K562 (cell line): Measurements from ENCODE around the gene FYB1. TPM values are rescaled to one million over a fixed set of nuclear protein-coding genes. Genes with fewer than 3 reads are reported as not detected.

Experiments used
- ATAC-seq: fragments of 200-7000 bp; cut with Tn5 transposase; 3 replicates; pipeline ENCODE4 v1.9.1; 2020; ENCODE audit warnings: moderate library complexity
- BruUV-seq: library from RNA; stranded (reverse); fragments of 400-500 nt; replicated peaks from 2 replicates; lab custom pipeline; 2021; lab: Mats Ljungman, UMichigan
- CTCF ChIA-PET: fragments of 300-600 bp; formaldehyde crosslinking; extraction: SDS; loops from one replicate; lab custom pipeline; 2021; ENCODE audit warnings: low intra/inter-chr PET ratio; lab: Yijun Ruan, JAX
- POLR2A ChIA-PET: fragments of 300-600, 350-650 bp; sonication (Branson Sonifier 250); formaldehyde crosslinking; extraction: SDS; loops from one replicate; lab custom pipeline; 2021; ENCODE audit warnings: antibody characterized with exemption, inconsistent platforms; lab: Yijun Ruan, JAX
- DNase-seq, 4 experiments: peaks; one replicate each; pipeline versions ENCODE4 v3.0.0 to v3.0.0-alpha.2; 2011 to 2018; ENCODE audit warnings: low spot score in 3 of 4, mixed read lengths in 3 of 4; ENCODE audit errors: extremely low read depth in 1 of 4
- FAIRE-seq: peaks from 2 replicates; lab custom pipeline; 2011; peaks lifted over from hg19 to GRCh38; lab: Jason Lieb, UNC
- H2AFZ ChIP-seq: 2 replicates; pipeline ENCODE4 v1.6.0; 2011; ENCODE audit warnings: low read depth, low read length, control low read depth, inconsistent platforms
- H3K27ac ChIP-seq: fragments of 200-600 bp; 3 replicates; pipeline ENCODE4 v1.8.0; 2011; ENCODE audit warnings: low read depth, mild to moderate bottlenecking, control low read depth, inconsistent platforms, low read length, moderate library complexity, mixed read lengths; ENCODE audit errors: extremely low read depth
- H3K27me3 ChIP-seq, 2 experiments: fragments of 300-600 bp in 1 of 2; 2 replicates in 1 of 2; 3 replicates in 1 of 2; pipeline versions ENCODE4 v1.6.0 to v1.8.0; 2011; ENCODE audit warnings: inconsistent platforms in 2 of 2, low read length in 2 of 2, mild to moderate bottlenecking in 1 of 2, mixed read lengths in 1 of 2, moderate library complexity in 1 of 2; ENCODE audit not compliant: control insufficient read depth in 2 of 2, insufficient read depth in 2 of 2
- H3K36me3 ChIP-seq: fragments of 300-600 bp; 3 replicates; pipeline ENCODE4 v1.8.0; 2011; ENCODE audit warnings: mild to moderate bottlenecking, low read length, inconsistent platforms; ENCODE audit not compliant: control insufficient read depth, insufficient read depth
- H3K4me1 ChIP-seq, 2 experiments: fragments of 200-600 bp in 1 of 2; replicated peaks in 1 of 2; 2 replicates in 1 of 2; 3 replicates in 1 of 2; pipeline versions ENCODE4 v1.5.1 to v1.8.0; 2011; ENCODE audit warnings: inconsistent platforms in 2 of 2, low read length in 2 of 2, mild to moderate bottlenecking in 1 of 2, mixed read lengths in 1 of 2, moderate library complexity in 1 of 2; ENCODE audit not compliant: control insufficient read depth in 2 of 2, insufficient read depth in 2 of 2
- H3K4me2 ChIP-seq: 2 replicates; pipeline ENCODE4 v1.6.1; 2011; ENCODE audit warnings: low read length, control low read depth, inconsistent platforms, mixed read lengths; ENCODE audit not compliant: insufficient read depth
- H3K4me3 ChIP-seq: fragments of 200-600 bp; sonication (generic), shearing (Covaris generic); 2 replicates; pipeline ENCODE4 v1.5.1; 2016; ENCODE audit warnings: control low read depth, inconsistent platforms
- H3K79me2 ChIP-seq: fragments of 200-600 bp; 3 replicates; pipeline ENCODE4 v1.8.0; 2011; ENCODE audit warnings: low read length, inconsistent platforms; ENCODE audit not compliant: control insufficient read depth, insufficient read depth
- H3K9ac ChIP-seq, 2 experiments: 2 replicates each; pipeline versions ENCODE4 v1.6.0 to v1.6.1; 2011; ENCODE audit warnings: low read depth in 2 of 2, low read length in 2 of 2, control low read depth in 1 of 2, inconsistent platforms in 1 of 2, mild to moderate bottlenecking in 1 of 2, mixed read lengths in 1 of 2; ENCODE audit not compliant: insufficient read depth in 1 of 2
- H3K9me1 ChIP-seq: one replicate; pipeline ENCODE4 v1.6.0; 2011; ENCODE audit warnings: inconsistent platforms, mild to moderate bottlenecking, low read length, moderate library complexity; ENCODE audit not compliant: control insufficient read depth, insufficient read depth
- H3K9me3 ChIP-seq: replicated peaks from 2 replicates; pipeline ENCODE4 v1.5.1; 2011; ENCODE audit warnings: low read depth, low read length, inconsistent platforms; ENCODE audit not compliant: control insufficient read depth, insufficient read depth
- H4K20me1 ChIP-seq: replicated peaks from 2 replicates; pipeline ENCODE4 v1.6.1; 2011; ENCODE audit warnings: low read length, inconsistent platforms, mixed read lengths; ENCODE audit not compliant: control insufficient read depth, insufficient read depth
- AFF4 ChIP-seq: sonication (generic); formaldehyde crosslinking; IDR thresholded peaks from 2 replicates; pipeline ENCODE4 v1.8.0; 2023; ENCODE audit warnings: mild to moderate bottlenecking, missing genetic modification reagents
- GABPB1 ChIP-seq: sonication (generic); formaldehyde crosslinking; IDR thresholded peaks from 2 replicates; pipeline ENCODE4 v1.8.0; 2022; ENCODE audit warnings: mild to moderate bottlenecking, missing genetic modification reagents
- GTF3C2 ChIP-seq: IDR thresholded peaks from 3 replicates; pipeline ENCODE4 v1.6.1; 2011; ENCODE audit warnings: borderline replicate concordance, mild to moderate bottlenecking, moderate library complexity; ENCODE audit not compliant: insufficient read length; ENCODE audit errors: extremely low read depth
- MBD2 ChIP-seq: sonication (generic); IDR thresholded peaks from 2 replicates; pipeline ENCODE4 v1.6.1; 2016; ENCODE audit warnings: low read depth, borderline replicate concordance
- MYC ChIP-seq, 2 experiments: fragments of 250-450 bp in 1 of 2; sonication (Bioruptor Pico) in 1 of 2; IDR thresholded peaks; 2 replicates each; pipeline versions ENCODE4 v1.5.1 to v1.6.1; 2012 to 2021; ENCODE audit warnings: low read depth in 2 of 2, borderline replicate concordance in 1 of 2, improper control_type of control experiment in 1 of 2, low read length in 1 of 2, mild to moderate bottlenecking in 1 of 2, moderate library complexity in 1 of 2
- PCBP2 ChIP-seq: fragments of 200-400 bp; formaldehyde crosslinking; IDR thresholded peaks from 2 replicates; pipeline ENCODE4 v1.6.1; 2018; ENCODE audit warnings: low read length, low read depth, mild to moderate bottlenecking, moderate library complexity; ENCODE audit not compliant: poor library complexity, severe bottlenecking
- RBM25 ChIP-seq: fragments of 200-400 bp; formaldehyde crosslinking; IDR thresholded peaks from 2 replicates; pipeline ENCODE4 v1.6.1; 2018; ENCODE audit warnings: low read length, low read depth, moderate library complexity; ENCODE audit not compliant: severe bottlenecking
- TBL1XR1 ChIP-seq, 2 experiments: IDR thresholded peaks; 2 replicates each; pipeline ENCODE4 v1.6.1; 2012; ENCODE audit warnings: improper control_type of control experiment in 2 of 2, low read length in 2 of 2, mild to moderate bottlenecking in 1 of 2
- TCF15 ChIP-seq: fragments of 250-450 bp; sonication (Bioruptor Pico); IDR thresholded peaks from 2 replicates; pipeline ENCODE4 v1.8.0; 2022; ENCODE audit warnings: moderate library complexity, mild to moderate bottlenecking, inconsistent platforms
- TEAD1 ChIP-seq, 2 experiments: fragments of 450-650 bp in 1 of 2; sonication (generic) in 1 of 2; formaldehyde crosslinking; IDR thresholded peaks; 2 replicates each; pipeline versions ENCODE4 v1.4.0 to v1.8.0; 2020 to 2022; ENCODE audit warnings: mild to moderate bottlenecking in 2 of 2, missing genetic modification reagents in 1 of 2
- ZNF589 ChIP-seq: fragments of 200-800 bp; sonication (Bioruptor generic); IDR thresholded peaks from 2 replicates; pipeline ENCODE4 v1.6.1; 2016; ENCODE audit warnings: low read depth, missing genetic modification characterization, missing compliant biosample characterization
- WGBS: fragments of 100-300 bp; shearing (Covaris generic); methylation state at CpG from one replicate; pipeline ENCODE4 v1.1.6; 2016; ENCODE audit warnings: low coverage, mixed read lengths; ENCODE audit not compliant: insufficient coverage; ENCODE audit errors: missing lambda C conversion rate; 5-methylcytosine and 5-hydroxymethylcytosine counted together
- in situ Hi-C: fragments of 300-500 bp; cut with MboI; formaldehyde crosslinking; loops from 4 replicates; pipeline ENCODE4 v1.15.0; 2018; ENCODE audit warnings: inconsistent platforms, mixed read lengths
- intact Hi-C: fragments of 100-400 bp; cut with micrococcal nuclease; formaldehyde crosslinking; loops from 2 replicates; pipeline ENCODE4 v1.14.2; 2022
- polyA plus RNA-seq, 8 experiments: library from polyadenylated mRNA; depleted of rRNA in 4 of 8; stranded (reverse) in 5 of 8; unstranded in 3 of 8; fragments of >200 nt; fragmentation: Nextera tagmentation in 2 of 8; fragmentation: Illumina TruSeq in 1 of 8; extraction: Ambion mirVana in 2 of 8; extraction: Trizol in 1 of 8; gene quantifications; 2 replicates each; pipeline versions ENCODE4 v1.2.1 to v1.2.3, GENCODE V29; 2011 to 2014; ENCODE audit warnings: inconsistent platforms in 1 of 8, missing spikeins in 1 of 8
- total RNA-seq, 7 experiments: library from RNA; depleted of rRNA in 6 of 7; stranded (reverse); fragments of >200 nt in 6 of 7; fragmentation: Illumina TruSeq in 2 of 7; extraction: Trizol in 2 of 7; gene quantifications; 2 replicates each; pipeline versions ENCODE4 v1.2.1 to v1.2.3, GENCODE V29; 2011 to 2021; ENCODE audit warnings: low replicate concordance in 1 of 7

FYB1 gene
- total and polyA plus RNA-seq, 9 of the 15 experiments (the other 6 are each of a cell fraction or from before 2014, with no cell fraction given), result 4.7 to 31.5 (median 9.7) TPM

- ATAC-seq (no peak; the same call in 1 of the 3 replicates), DNase-seq (peak in 1 of 4 experiments; percentile 9), FAIRE-seq (no peak)
- Histone ChIP-seq H3K9me1 (no peaks in the 10 kb centered on the region), H3K4me2 (peak overlapping the region; percentile 66), H3K36me3 (no peaks in the 10 kb centered on the region), H2AFZ (peak overlapping the region; percentile 85), H4K20me1 (no peaks in the 10 kb centered on the region), H3K4me1 (peaks cover 13 to 31% of the 10 kb centered on the region in 2 experiments; a peak in 4 of 5 replicates), H3K27ac (peak overlapping the region; percentile 61), H3K4me3 (peak overlapping the region; percentile 22; the same call in 1 of the 2 replicates), H3K79me2 (peaks cover 49% of the 10 kb centered on the region), H3K9me3 (no peaks in the 10 kb centered on the region), H3K27me3 (no peaks in the 10 kb centered on the region), H3K9ac (peak overlapping the region in 1 of 2 experiments; percentile 39; a peak in 2 of 4 replicates)
- ChIA-PET POLR2A (interaction anchor here (0.5 to 1.6 kb wide), 7 partner anchors 11 to 64 kb away, joined by 3 to 7 read pairs (median 3); no protein-coding TSS in a partner anchor), CTCF (no interaction called here)
- in situ Hi-C loops (no loop called here), intact Hi-C loops (loop anchor here (5.0 kb wide), 2 partner anchors 45 to 125 kb away; no protein-coding TSS in a partner anchor)
- WGBS, result 57% methylated on average over 11 of the region's 11 CpGs
- no TSS peak for BruUV-seq
- TF ChIP-seq RBM25, result no peak
- TF ChIP-seq PCBP2, result no peak
- TF ChIP-seq GABPB1 (CRISPR knock-in tag), result 0 out of 2 replicates have a peak, but pooled peaks have one; percentile 5
- no peak for TF ChIP-seq TBL1XR1 (IDR thresholded peaks at IDR 0.05; ENCODE audit: low read length in 2 of 2)
- TF ChIP-seq GTF3C2, result no peak
- 0 out of 2 replicates have a peak, but pooled peaks have one; percentile 23 for TF ChIP-seq MBD2
- 0 out of 4 replicates have a peak, but pooled peaks of 1 of the 2 experiments have one; percentile 38 for TF ChIP-seq TEAD1 (CRISPR knock-in tag; IDR thresholded peaks at IDR 0.05)
- 0 out of 2 replicates have a peak, but pooled peaks have one; percentile 45 for TF ChIP-seq ZNF589
- TF ChIP-seq TCF15 (CRISPR knock-in tag), result no peak
- 0 out of 2 replicates have a peak, but pooled peaks have one; percentile 28 for TF ChIP-seq MYC (IDR thresholded peaks at IDR 0.05; ENCODE audit: low read depth, low read length)
- TF ChIP-seq MYC (CRISPR knock-in tag; IDR thresholded peaks at IDR 0.05; ENCODE audit: borderline replicate concordance, low read depth), result no peak
- TF ChIP-seq AFF4, result 0 out of 2 replicates have a peak, but pooled peaks have one; percentile 9
Measured at GRCh38 chr5:39201781-39202596, 17.4 kb downstream of the FYB1 start.
